HG03280 (cell line): Measurements from ENCODE around the gene SPDYE8.
"Not testable (repeated sequence)": the region's sequence is repeated elsewhere in the genome, so short reads cannot be mapped to it uniquely, and the experiment has no call there.

Experiments
- ATAC-seq: cut with Tn5 transposase; IDR thresholded peaks from one replicate; pipeline ENCODE4 v1.9.1; 2021; ENCODE audit warnings: mild to moderate bottlenecking, moderate library complexity; ENCODE audit not compliant: unreplicated experiment

The SPDYE8 gene, protein sequence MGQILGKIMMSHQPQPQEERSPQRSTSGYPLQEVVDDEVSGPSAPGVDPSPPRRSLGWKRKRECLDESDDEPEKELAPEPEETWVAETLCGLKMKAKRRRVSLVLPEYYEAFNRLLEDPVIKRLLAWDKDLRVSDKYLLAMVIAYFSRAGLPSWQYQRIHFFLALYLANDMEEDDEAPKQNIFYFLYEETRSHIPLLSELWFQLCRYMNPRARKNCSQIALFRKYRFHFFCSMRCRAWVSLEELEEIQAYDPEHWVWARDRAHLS

DNA sequence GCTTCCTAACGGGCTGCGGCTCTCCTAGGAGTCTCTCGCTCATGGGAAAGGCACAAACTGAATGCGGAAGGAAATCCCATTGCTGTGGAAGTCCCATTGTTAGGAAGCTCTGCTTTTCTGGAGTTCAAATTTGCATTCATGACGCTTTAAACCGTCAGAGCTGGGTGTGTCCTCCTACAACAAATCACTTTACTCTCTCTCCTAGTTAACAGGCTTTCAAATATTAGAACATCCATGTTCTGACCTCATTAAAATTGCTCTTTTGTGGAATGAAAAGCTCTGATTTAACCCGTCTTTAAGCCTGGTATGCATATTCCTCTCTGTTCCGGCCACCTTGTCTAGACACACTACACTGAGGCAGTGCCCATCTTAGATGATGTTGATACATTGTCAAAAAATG, at the start of gene SPDYE8:
Gene SPDYE8, minus strand, starts transcription at position 101 of the 400 bp plus-strand sequence. CDS start 1,800 bp downstream, outside the sequence.
- ATAC-seq, result not testable (repeated sequence)

DNA sequence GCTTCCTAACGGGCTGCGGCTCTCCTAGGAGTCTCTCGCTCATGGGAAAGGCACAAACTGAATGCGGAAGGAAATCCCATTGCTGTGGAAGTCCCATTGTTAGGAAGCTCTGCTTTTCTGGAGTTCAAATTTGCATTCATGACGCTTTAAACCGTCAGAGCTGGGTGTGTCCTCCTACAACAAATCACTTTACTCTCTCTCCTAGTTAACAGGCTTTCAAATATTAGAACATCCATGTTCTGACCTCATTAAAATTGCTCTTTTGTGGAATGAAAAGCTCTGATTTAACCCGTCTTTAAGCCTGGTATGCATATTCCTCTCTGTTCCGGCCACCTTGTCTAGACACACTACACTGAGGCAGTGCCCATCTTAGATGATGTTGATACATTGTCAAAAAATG, 28.2 kb upstream of the SPDYE8 start, which contains the start of gene SPDYE11:
Gene SPDYE11, minus strand, starts transcription at position 101 of the 400 bp plus-strand sequence. CDS start 1,800 bp downstream, outside the sequence.
- ATAC-seq, result not testable (repeated sequence)

DNA sequence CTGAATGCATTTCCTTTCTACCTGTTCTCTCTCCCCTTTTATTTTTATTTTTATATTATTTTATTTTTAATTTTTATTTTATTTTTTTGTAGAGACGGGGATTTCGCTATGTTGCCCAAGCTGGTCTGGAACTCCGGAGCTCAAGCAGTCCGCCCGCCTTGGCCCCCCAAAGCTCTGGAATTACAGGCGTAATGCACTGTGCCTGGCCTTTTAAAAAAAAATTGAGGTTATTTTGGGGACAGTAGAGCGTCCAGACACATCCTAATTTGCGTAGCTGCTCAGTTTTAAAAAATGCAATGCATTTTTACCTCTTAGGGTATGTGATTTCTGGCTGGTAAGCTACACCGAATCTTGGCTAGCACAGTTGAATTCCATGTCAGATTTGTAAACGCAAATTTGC, 23.1 kb downstream of the SPDYE8 start:
- not testable (repeated sequence) for ATAC-seq

DNA sequence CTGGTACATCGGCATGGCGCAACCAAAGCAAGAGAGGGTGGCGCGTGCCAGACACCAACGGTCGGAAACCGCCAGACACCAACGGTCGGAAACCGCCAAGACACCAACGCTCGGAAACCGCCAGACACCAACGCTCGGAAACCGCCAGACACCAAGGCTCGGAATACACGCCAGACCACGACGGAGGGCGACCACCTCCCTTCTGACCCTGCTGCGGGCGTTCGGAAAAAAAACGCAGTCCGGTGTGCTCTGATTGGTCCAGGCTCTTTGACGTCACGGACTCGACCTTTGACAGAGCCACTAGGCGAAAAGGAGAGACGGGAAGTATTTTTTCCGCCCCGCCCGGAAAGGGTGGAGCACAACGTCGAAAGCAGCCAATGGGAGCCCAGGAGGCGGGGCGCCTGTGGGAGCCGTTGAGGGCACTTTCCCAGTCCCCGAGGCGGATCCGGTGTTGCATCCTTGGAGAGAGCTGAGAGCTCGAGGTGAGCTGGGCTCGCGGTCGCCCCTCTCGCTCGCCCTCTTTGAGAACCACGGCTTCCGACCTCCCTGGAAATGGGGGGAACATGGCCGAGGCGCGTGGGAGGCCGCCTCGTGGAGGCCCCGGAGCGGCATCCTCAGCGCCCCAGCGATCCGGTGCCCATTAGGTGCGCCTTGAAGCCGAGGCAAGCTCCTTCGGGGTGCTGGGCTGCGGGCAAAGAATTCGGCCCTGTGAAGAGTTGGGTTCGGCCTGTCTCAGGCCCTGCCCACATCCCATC, 23.7 kb downstream of the SPDYE8 start:
- peak; percentile 86 for ATAC-seq

DNA sequence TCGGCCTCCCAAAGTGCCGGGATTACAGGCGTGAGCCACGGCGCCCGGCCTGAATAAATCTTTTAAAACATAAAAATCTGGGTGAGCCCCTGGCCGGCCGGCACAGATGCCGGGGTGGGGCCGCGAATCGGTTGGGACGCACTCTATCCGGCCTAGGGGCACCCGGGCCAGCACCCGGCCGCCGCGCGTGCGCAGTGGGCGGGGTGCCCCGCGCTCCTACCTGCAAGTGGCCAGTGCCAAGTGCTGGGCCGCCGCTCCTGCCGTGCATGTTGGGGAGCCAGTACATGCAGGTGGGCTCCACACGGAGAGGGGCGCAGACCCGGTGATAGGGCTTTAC, 24.2 kb downstream of the SPDYE8 start:
- ATAC-seq, result peak; percentile 80

DNA sequence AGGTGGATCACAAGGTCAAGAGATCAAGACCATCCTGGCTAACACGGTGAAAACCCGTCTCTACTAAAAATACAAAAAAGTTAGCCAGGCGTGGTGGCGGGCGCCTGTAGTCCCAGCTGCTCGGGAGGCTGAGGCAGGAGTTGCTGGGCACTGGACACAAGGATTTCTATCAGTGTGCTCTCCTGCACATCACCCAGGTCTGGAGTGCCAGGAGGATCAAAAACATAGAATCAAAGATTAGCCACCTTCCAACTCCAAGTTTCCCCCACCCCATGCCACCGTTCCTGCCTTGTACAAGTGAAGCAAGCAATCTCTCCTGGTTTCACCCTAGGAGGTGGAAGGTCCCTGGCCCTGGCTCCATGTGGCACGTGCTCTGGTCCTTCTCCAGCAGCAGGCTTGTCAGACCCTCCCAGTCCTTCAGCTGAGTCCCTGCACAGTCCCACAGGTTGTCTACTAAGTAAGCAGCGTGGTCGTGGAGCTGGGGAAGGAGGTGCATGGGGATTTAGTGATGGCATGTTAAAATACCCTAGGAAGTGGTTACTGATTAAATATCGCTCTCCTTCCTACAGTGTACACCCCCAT, 31.6 kb downstream of the SPDYE8 start:
- not testable (repeated sequence) for ATAC-seq

DNA sequence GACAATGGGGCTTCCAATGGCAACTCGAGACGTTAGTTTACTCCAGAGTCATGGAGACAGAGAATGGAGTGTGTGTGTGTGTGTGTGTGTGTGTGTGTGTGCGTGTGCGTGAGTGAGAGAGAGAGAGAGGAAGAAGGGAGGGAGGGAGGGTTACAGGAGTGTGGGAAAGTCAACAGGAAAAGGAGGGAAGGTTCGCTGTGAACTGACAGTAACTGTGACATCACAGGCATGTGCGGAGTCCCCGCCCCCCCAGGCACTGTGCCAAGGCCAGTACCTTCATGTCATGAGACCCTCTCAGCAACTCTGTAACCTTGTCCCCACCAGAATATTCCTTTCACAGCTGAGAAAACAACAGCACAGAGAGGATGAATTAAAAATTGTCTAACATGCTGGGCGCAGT, 32.1 kb downstream of the SPDYE8 start:
- not testable (repeated sequence) for ATAC-seq

DNA sequence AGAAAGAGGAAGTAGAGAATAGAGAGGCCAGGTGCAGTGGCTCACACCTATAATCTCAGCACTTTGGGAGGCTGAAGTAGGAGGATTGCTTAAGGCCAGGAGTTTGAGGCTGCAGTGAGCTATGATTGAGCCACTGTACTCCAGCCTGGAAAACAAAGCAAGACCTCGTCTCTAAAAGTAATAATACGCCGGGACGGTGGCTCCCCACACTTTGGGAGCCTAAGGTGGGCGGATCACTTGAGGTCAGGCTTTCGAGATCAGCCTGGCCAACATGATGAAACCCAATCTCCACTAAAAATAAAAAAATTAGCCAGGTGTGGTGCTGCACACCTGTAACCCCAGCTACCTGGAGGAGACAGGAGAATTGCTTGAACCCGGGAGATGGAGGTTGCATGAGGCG, 34.1 kb downstream of the SPDYE8 start:
- not testable (repeated sequence) for ATAC-seq

DNA sequence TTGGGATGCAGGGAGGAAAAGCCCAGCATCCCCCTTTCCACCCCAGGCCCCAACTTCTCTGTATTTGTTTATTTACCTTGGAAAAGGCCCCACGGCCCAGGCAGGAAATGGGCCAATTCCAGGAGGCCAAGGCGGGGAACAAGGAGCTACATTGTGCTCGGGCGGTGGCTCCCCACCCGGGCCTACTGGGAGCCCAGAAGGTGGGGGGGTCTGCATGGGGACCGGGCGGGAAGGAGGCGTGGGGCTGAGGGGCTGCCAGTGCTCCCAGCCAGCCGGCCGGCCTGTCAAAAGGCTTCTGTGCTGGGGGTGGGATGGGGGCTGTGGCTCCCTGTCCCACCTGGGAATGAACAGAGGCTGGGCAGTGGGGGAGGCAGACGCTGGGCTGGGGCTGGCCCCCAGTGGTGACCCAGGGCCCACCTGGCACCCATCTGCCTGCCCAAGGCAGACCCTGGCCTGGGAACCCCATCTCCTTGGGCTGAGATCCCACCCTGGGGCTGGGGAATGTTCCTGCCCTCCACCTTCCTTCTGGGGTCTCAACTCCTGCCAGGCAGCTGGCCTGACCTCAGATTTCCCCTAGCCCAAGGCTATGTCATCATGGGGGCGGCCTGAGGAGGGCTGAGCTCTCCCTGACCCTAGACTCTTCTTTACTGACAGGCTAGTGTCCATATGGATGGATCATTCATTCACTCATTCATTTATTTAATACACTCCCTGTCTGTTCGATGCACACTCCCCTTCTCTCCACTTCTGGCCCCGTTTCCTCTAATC, 39.2 kb downstream of the SPDYE8 start:
- not testable (repeated sequence) for ATAC-seq

DNA sequence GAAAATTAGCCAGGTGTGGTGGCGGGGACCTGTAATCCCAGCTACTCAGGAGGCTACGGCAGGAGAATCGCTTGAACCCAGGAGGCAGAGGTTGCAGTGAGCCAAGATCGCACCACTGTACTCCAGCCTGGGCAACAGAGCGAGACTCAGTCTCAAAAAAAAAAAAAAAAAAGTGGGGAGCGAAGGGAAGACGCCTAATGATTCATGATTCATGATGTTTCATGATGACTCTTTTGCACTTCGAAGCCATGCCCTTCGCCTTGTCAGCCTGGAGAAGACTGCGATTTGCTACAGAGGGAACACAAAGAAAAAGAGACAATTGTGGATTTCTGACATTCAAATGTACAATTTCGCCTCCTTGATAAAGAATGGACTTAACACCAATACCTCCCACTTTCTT, 47.5 kb downstream of the SPDYE8 start:
- not testable (repeated sequence) for ATAC-seq

DNA sequence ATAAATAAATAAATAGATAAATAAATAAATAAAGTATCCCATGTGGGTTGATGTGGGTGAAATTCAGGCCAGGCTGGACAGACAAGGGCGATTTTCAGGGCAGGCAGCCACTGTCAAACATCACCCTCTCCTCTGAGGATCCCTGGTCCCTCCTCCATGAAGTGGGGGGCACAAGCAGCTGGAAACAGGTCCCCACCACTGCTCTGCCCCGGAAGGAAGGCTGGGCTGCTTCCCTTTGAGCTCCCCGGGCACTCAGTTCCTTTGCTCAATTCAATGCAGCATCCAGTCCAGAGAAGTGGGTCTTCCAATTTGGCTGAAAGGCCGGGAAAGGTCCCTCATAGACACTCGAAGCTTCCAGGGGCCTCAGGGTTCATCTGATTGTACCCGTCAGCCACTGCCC, 49.2 kb downstream of the SPDYE8 start:
- not testable (repeated sequence) for ATAC-seq

DNA sequence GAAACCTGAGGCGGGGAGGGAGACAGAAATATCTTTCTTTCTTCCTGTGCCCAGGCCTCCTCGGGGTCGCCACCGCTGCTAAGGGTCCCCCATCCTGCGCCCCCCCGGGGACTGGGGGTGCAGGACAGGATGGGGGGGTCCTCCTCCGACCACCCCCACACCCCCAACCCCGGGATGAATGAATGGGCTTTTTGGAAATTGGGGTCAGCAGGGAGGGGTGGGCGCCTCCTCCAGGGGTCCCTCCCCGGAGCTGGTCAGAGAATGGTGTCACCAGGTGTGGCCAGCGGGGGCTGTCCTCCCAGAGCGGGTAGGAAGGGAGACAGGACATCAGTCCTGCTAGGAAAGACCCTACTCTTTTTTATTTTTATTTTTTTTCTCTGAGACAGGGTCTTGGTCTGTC, 53.1 kb downstream of the SPDYE8 start:
- ATAC-seq, result not testable (repeated sequence)

DNA sequence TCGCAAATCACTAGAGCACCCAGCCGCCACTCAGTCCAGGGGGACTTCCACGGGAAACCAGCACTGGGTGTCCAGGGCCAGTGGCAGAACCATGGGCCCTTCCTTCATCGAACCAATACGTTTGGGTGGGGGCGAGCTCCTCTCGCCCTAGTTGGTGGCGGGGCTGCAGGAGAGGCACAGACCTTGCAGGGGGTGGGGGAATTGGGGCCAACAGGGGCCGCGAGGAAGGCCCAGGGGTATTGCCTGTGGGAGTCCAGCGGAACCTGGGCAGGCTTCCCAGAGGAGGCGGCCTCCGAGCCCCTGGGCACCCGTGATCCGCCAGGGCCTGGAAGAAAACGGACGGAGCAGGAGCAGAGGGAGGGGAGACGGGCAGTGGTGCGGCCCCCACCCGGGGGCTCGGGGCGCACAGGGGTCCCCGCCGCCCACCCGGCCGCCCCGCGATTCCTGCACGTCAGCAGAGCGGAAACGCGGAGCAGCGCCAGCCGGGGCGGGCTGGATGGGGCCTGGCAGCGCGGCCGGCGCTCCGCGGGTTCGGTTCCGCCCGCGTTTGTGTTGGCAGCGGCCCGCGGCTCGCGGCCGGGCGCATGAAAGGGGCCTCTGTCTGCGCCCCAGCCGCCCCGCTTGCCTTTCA, 53.8 kb downstream of the SPDYE8 start:
- ATAC-seq, result not testable (repeated sequence)

DNA sequence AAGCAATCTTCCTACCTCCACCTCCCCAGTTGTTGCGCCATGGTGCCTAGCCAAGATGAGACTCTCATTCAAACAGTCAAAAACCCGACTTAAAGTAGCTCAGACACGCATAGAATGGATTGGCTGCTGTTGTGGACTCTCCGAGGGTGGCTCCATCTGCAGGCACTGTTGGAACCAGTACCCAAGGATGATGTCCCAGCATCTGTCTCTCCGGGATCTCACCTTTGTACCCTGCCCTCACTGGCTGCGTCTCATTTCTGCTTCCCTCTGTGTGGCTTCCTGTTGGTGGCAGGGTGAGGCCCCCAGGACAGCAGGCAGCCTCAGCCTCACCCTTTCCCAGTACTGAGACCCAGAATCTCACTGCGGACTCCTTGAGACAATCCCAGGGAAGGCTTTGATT, 54.8 kb downstream of the SPDYE8 start:
- not testable (repeated sequence) for ATAC-seq

DNA sequence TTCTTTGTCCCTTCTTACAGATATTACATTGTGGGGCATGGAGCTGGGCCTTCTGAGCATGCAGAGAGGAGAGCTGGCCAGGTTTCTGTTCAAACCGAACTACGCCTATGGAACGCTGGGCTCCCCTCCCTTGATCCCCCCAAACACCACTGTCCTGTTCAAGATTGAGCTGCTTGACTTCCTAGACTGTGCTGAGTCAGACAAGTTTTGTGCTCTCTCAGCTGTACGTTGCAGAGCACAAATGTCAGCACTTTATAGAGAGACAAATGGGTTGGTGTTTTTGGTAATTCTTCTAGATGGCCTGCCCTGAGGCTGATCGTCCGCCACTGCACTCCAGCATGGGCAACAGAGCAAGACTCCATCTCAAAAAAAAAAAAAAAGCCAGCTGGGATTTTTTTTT, 58.1 kb downstream of the SPDYE8 start:
- ATAC-seq, result not testable (repeated sequence)
